ENCODE measurements around the gene APOL5. TPM values are rescaled to one million over a fixed set of nuclear protein-coding genes. Genes with fewer than 3 reads are reported as not detected.

Gene APOL5
- total and polyA plus RNA-seq, 9 of the 15 experiments (the other 6 are each of a cell fraction or from before 2014, with no cell fraction given): not detected

GRCh38 chr22:35684732-35685131, 32.9 kb upstream of the APOL5 start:
- H3K4me3 ChIP-seq: no peak overlapping the region
- no peaks in the 10 kb centered on the region for H3K9me1 ChIP-seq (ENCODE audit: control insufficient read depth, insufficient read depth, low read length)
- intact Hi-C loops (cut with micrococcal nuclease) (loop anchor here (1.0 kb wide), 1 partner anchor 237 kb away; no protein-coding TSS in a partner anchor), in situ Hi-C loops (cut with MboI) (no loop called here)
- no peaks in the 10 kb centered on the region for H3K36me3 ChIP-seq (ENCODE audit: control insufficient read depth, insufficient read depth, low read length)
- H4K20me1 ChIP-seq (replicated peaks; ENCODE audit: control insufficient read depth, insufficient read depth, low read length): no peaks in the 10 kb centered on the region
- no peak for TF ChIP-seq MCM5 (IDR thresholded peaks at IDR 0.05; ENCODE audit: low read depth)
- no peaks in the 10 kb centered on the region for H3K27me3 ChIP-seq (ENCODE audit: control insufficient read depth in 2 of 2, insufficient read depth in 2 of 2, low read length in 2 of 2)
- ChIA-PET CTCF (ENCODE audit: low intra/inter-chr PET ratio) (no interaction called here), POLR2A (interaction anchor here (0.8 to 1.8 kb wide), 3 partner anchors 13 to 294 kb away, joined by 3 to 5 read pairs (median 3); no protein-coding TSS in a partner anchor)
- H3K9me3 ChIP-seq (replicated peaks; ENCODE audit: control insufficient read depth, insufficient read depth, low read depth, low read length): no peaks in the 10 kb centered on the region
- H3K4me1 ChIP-seq (replicated peaks in 1 of 2; ENCODE audit: control insufficient read depth in 2 of 2, insufficient read depth in 2 of 2, low read length in 2 of 2): no peaks in the 10 kb centered on the region
- no peak overlapping the region for H3K27ac ChIP-seq (ENCODE audit: extremely low read depth, low read depth, low read length)
- no TSS peak for BruUV-seq (replicated peaks)
- FAIRE-seq (no peak), ATAC-seq (no peak), DNase-seq (ENCODE audit: extremely low read depth in 1 of 4, low spot score in 3 of 4) (no peak)
- H3K79me2 ChIP-seq (ENCODE audit: control insufficient read depth, insufficient read depth, low read length): no peaks in the 10 kb centered on the region
- H2AFZ ChIP-seq (ENCODE audit: low read depth, low read length): no peak overlapping the region
- no peak overlapping the region for H3K4me2 ChIP-seq (ENCODE audit: insufficient read depth, low read length)
- no peak overlapping the region for H3K9ac ChIP-seq (ENCODE audit: insufficient read depth in 1 of 2, low read depth in 2 of 2, low read length in 2 of 2)

- POLR2A ChIA-PET: interaction anchor here (1.8 kb wide), 1 partner anchor 19 kb away, joined by 5 read pairs; no protein-coding TSS in a partner anchor
- no TSS peak for BruUV-seq (replicated peaks)
- H3K27ac ChIP-seq (ENCODE audit: extremely low read depth, low read depth, low read length): no peak overlapping the region
- no peaks in the 10 kb centered on the region for H3K79me2 ChIP-seq (ENCODE audit: control insufficient read depth, insufficient read depth, low read length)
- H4K20me1 ChIP-seq (replicated peaks; ENCODE audit: control insufficient read depth, insufficient read depth, low read length): no peaks in the 10 kb centered on the region
- H3K9ac ChIP-seq (ENCODE audit: insufficient read depth in 1 of 2, low read depth in 2 of 2, low read length in 2 of 2): no peak overlapping the region
- ATAC-seq: no peak
- intact Hi-C loops (cut with micrococcal nuclease) (no loop called here), in situ Hi-C loops (cut with MboI) (no loop called here)
- no peak overlapping the region for H3K4me2 ChIP-seq (ENCODE audit: insufficient read depth, low read length)
- no peaks in the 10 kb centered on the region for H3K36me3 ChIP-seq (ENCODE audit: control insufficient read depth, insufficient read depth, low read length)
- H3K4me1 ChIP-seq (replicated peaks in 1 of 2; ENCODE audit: control insufficient read depth in 2 of 2, insufficient read depth in 2 of 2, low read length in 2 of 2): no peaks in the 10 kb centered on the region
- no peak for FAIRE-seq
- no peak overlapping the region for H2AFZ ChIP-seq (ENCODE audit: low read depth, low read length)
- CTCF ChIA-PET (ENCODE audit: low intra/inter-chr PET ratio): no interaction called here
- WGBS (ENCODE audit: insufficient coverage, low coverage, missing lambda C conversion rate): 15% methylated on average over 11 of the region's 11 CpGs
- DNase-seq (ENCODE audit: extremely low read depth in 1 of 4, low spot score in 3 of 4): no peak
- no peaks in the 10 kb centered on the region for H3K9me1 ChIP-seq (ENCODE audit: control insufficient read depth, insufficient read depth, low read length)
- no peak overlapping the region for H3K4me3 ChIP-seq
- TF ChIP-seq POLR2AphosphoS5 (IDR thresholded peaks at IDR 0.05; ENCODE audit: control insufficient read depth, insufficient read depth, low read depth, low read length): no peak
- no peaks in the 10 kb centered on the region for H3K9me3 ChIP-seq (replicated peaks; ENCODE audit: control insufficient read depth, insufficient read depth, low read depth, low read length)
- H3K27me3 ChIP-seq (ENCODE audit: control insufficient read depth in 2 of 2, insufficient read depth in 2 of 2, low read length in 2 of 2): no peaks in the 10 kb centered on the region
These were observed 31.9 kb upstream of the APOL5 start for GRCh38 chr22:35685731-35686130.
